SHP77 (cell line): Measurements from ENCODE around the gene MPPED1.

Experiments used
- DNase-seq, 2 experiments: peaks; one replicate each; lab custom pipeline; 2025; lab: John Stamatoyannopoulos, UW

Gene MPPED1

DNA sequence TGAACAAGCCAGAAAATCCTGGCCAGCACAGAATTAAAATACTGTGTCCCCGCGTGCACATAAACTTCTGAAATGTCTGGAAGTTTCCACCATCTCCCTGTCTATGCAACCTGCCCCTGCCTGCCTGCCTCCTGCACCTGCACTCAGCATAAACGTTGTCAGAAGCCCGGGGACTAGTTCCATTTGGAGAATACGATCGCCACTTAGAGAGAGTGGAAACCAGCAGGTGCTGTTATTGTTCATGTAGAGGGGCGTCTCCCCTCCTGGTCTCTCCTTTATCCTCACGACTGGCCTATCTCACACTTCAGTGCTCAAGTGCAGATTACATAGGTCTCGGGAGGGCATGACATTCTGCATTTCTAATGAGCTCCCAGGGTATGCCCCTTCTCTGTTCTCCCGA is 35.6 kb downstream of the MPPED1 start:
- DNase-seq, result peak; percentile 86 to 91

DNA sequence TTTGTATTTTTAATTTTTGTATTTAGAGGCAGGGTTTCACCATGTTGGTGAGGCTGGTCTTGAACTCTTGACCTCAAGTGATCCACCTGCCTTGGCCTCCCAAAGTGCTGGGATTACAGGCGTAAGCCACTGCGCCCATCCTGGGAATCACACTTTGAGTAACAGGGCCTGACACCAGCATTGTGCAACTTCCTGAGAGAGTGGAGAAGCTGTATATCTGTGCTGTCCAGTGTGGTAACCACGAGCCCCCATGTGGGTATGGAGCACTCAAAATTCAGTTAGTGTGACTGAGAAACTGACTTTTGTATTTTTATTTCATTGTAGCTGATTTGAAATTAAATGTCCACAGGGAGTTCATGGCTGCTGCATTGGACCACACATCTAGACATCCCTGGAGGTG is 36.2 kb downstream of the MPPED1 start:
- DNase-seq, result no peak

DNA sequence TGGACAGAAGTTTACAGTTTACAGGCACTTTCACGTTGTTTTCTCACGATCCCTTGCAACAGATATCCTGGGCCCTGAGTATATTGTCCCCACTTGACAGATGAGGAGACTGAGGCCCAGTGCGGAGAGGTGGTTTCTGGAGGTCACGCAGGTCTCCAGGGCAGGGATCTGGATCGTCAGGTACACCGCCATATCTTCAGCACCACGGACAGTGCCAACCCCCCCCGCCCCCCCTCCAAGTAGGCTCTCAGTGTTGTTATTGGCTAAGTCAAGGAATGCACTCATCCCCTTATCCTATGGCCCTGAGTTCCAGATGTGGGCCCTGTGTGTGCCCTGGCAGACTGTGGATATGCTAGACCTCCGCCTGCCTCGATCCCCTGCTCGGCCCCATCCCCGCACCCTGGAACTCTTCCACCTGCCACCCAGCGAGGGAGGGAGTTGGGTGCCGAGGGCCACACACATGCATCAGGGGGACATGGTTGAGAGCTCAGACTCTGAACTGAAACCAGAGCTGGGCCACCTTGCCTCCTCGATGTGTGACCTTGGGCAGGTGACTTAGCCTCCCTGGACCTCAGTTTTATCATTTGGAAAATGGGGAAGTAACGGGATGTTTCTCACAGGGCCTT is 37.5 kb downstream of the MPPED1 start:
- no peak for DNase-seq

DNA sequence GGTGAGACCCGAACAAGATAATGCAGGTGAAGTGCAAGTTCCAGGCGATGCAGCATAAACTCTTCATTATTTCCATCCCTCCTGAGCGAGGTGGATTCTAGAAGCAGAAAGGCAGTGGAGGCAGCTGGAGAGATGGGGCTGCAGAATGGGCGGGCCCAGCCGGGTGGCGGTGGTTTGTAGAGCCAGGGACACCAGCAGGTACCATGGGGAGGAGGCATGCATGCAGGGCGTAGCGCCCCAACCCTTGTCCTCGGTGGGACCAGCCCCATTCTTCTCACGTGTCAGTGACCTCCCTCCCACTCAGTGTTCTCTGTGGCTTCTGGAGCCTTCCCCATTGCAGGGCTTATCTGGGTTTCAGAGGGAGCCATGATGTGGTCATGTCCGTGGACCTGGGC is 38.0 kb downstream of the MPPED1 start:
- no peak for DNase-seq

DNA sequence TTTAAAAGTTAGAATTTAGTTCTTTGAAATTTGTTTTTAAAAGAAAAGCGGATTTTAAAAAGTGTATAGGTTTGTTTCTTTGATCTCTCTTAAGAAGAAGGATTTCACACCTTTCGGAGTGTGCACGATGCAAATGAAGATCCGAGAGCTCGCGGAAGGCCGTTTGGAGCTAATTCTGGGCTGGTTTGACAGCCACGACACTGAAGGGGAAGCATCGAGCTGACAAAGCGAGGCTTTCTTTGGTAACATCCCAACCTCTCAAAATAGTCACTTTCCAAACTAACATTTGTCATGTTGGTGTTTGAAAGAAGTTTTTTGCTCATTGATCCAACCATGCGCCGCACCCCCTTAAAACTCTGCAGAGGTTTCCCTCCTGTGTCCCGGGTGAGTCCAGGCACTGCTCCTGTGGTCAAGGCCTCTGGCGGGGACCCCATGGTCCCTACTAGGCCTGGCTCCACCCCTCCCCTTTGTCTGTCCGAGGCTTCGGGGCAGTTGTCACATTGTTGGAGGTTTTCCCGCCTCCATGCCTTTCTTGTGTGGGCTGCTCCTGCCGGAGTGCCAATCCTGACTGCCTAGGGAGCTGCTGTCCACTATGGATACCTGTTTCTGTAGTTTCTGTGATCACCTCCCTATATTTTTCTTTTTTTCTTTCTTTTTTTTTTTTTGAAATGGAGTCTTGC is 39.7 kb downstream of the MPPED1 start:
- no peak for DNase-seq

DNA sequence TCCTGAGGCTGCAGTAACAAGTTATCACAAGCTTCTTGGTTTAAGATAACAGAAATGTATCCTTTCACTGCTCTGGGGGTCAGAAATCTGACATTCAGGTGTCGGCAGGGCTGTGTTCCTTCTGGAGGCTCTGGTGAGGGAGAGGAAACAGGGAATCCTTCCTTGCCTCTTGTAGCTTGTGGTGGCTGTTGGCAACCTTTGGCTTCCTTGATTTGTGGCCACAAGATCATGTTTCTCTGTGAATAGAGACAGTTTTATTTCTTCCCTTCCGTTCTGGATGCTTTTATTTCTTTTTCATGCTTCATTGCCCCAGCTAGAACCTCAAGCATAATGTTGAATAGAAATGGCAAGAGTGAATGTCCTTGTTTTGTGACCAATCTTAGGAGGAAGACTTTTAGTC is 44.0 kb downstream of the MPPED1 start:
- DNase-seq, result no peak

DNA sequence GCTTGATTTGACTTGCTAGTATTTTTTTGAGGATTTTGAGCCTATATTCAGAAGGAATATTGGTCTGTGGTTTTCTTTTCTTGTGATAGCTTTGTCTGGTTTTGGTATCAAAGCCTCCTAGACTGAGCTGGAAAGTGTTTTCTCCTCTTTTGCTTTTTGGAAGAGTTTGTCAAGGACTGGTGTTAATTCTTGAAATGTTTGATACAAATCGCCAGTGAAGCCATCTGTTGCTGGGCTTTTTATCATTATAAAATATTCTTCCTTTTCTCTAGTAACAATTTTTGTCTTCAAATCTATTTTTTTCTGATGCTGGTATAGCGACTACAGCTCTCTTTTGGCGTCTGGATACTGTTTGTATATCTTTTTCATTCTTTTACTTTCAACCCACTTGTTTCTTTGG is 45.2 kb downstream of the MPPED1 start:
- no peak for DNase-seq

DNA sequence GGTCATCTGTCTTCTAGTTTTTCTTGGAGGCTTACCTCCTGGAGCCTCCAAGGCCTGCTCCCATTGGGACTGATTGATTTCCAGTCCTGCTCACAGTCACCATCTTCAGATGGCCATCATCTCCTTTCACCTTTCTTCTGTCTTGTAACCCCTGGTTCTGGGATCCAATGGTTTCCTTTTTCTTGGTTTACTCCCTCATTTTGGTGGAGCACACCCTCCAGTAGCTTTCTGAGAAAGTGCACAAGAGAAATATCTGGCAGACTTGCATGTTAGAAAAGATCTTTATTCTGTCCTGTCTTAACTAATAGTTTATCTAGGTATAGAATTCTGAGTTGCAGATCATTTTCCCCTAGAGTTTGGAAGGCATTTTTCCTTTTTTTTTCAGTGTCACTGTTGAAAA is 50.9 kb downstream of the MPPED1 start:
- DNase-seq, result no peak

DNA sequence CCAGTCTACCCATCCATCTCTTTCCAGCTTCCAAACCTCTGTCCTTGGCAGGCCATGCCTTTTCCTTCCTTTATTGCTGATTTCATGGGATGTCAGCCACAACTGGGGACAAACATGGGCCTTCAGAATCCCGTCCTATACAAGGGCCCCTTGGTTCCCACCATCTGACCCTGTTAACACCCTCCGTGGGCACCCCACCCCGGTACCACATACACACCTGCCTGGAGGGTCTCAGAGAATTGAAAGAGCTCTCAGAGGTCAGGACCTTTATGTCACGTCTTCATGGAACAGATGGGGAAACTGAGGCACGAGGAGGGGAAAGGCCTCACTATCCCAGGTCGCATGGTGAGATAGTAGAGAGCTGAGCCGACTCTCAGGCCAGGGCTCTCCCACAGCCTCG is 53.0 kb downstream of the MPPED1 start:
- no peak for DNase-seq

DNA sequence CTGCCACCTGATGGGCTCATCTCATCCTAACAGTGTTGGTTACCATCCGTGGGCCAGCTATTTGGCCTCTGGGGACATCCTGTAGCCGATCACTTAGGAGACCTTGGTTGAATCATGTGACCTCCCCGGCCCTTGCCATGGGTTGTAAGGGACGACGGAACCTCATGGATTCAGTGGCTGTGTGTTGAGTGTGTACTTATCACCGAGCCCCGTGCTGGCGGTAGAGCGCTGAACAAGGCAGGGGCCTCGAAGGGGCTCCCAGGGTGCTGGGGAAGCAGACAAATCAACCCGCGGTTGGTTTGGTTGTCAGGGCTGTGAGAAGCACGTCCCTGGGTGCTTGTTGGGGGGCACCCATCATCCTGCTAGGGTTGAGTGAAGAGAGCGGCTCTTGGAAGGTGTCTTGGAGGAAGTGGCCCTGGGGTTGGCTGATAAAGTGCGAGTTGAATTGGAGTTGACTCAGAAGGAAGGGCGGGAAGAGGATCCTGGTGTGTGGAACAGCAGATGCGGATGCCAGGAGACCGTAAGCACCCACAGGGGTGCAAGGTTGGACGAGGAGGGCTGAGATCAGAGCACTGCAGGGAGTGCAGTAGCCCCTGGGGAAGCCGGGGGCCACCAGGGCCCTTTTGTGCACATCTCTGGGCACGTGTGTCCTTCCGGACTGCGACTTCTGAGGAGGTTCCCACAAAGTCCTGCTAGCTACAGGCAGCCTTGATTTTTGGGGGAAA is 53.6 kb downstream of the MPPED1 start:
- no peak for DNase-seq

DNA sequence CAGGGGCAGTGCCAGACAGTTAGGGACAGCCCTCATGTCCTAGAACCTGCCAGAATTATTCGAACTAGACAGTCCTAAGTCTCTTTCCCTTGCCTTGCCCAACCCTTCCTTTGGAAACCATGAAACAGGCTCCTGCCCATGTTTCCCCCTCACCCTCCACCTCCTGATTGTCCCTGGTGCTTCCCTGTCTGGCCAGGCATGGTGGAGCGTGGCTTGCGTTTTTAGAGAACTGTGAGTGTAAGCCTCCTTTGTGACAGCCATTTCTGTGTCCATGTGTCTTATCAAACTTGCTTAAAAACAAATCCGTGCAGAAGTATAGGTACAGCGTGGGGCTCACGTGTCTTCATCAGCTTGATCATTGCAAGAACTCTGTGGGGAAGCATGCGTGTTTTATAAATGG is 54.9 kb downstream of the MPPED1 start:
- DNase-seq, result no peak

DNA sequence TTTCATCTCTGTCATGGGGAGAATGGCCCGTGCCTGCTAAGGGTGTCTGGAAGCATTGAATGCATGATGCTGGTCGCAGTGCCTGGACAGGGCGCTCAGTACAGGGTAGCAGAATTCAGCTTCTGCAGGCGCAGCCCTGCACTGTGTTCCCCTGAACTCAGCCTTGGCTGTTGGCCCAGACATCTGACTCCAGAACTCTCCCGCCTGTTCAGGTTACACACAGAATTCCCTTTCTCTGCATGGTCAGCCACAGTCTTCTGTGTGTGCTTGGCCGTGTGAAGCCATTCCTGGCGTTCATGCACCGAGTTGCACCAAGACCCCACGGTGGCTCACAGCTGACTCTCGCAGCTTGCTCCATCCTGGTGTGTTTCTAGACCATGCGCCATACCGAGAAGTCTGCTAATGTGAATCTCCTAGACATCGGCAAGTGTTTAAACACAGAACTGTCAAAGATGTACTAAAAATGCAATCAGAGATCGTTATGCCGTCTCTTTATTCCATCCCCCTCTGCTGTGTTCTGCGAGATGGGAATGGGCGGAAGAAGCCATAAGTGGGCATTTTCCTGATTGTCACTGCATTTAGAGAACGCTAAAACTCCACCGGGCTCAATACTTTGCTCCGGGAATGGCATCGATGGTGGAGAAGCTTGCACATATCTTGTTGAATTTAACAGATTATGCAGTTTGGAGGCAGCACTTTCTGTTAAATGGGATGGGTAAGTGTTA is 55.6 kb downstream of the MPPED1 start:
- DNase-seq, result no peak

DNA sequence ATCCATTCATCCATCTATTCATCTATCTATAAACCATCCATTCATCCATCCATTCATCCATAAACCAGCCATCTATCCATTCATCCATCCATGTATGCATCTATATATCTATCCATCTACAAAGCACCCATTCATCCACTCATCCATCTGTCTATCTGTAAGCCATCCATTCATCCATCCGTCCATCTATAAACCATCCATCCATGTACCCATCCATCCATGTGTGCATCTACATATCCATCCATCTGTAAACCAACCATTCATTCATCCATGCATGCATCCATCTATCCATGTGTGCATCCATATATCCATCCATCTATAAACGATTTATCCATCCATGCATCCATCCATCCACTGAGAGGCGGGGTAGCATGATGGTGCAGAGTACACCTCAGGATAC is 58.4 kb downstream of the MPPED1 start:
- no peak for DNase-seq

DNA sequence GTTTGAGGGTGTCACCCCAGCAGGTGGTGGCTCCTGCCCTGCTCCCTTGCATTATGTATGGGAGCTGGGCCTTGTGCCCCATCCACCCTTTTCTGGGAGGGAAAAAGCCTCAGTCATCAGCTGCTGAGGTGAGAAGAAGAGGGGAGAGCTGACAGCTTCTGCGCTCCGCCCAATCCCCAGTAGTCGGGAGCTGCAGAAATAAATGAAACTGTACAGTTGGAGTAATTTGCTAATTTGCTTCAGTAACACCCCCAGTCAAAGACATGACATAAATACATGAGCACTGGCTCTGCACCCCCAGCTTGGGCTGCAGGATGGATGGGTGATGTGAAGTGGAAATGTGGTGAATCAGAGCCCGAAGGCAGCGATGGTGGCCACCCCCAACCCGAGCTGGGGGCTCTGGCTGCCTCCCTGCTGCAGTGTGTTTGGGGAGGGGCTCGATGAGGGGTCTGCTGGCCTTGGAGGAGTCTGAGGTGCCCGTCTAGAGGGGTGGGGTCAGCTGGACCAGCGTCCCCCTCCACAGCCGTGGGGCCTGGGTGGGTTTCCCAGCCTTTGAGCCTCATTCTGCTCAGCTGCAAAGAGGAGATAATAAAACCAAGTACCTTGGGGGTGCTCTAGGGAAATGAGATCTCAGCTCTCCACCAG is 59.2 kb downstream of the MPPED1 start:
- no peak for DNase-seq

DNA sequence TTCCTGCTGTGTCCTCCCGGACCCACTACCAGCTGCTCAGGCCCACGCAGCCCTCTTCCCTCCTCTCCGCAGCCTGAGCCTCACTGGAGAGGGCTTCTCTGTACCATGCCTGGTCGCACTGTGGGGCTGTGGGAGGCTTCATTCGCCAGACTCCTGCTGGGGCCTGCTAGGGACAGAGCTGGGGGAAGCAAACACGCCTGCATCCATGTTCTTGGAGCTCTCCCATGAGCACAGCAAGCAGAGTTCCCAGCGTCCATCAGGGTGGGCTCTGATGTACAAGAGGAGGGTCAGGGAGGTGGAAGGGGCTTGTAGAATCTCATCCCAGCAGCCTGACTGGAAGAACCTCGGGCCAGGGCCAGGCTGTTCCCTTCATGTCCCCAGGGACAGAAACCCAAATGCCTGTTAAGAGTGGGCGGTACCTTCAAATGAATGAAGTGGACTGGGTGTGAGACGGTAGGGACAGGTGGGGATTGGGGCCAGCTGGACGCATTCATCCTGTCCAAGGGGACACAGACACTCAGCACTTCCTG is 59.9 kb downstream of the MPPED1 start:
- DNase-seq, result no peak

DNA sequence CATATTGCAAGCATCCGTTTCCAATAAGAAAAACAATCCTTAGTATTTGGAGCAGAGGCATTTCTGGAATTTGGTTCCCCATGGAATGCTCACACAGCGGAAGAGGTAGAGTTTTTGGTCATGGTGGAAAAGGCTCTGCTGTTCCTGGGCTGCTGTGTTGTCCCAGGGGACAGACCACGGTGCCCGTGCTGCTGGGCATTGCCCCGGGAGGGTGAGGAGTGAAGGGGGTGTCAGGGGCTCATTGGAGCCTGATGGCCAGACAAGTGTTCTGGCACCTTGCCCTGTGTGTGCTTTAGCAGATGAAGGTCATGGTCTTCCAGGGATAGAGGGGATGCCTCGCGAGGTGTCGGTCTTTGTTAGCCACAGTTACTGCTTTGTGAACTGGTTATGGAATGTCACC is 61.2 kb downstream of the MPPED1 start:
- no peak for DNase-seq

DNA sequence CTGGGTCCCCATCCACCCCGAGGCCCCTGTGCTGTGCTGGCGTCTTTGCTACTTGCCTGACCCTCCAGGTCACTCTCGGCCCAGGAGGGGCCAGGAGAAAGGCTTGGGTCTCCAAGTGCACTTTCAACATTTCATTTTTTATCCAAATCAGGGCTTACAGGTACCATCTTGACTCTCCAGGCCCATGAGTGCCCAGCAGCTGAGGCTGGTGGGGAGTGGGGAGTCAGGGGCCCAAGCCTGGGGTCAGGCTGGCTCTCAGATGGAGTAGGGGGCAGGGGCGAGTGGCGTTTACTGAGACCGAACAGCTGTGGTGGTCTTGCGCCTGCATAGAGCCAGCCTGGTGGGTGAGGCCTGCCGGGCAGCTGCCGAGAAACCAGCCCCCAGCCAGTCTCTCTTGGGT is 61.6 kb downstream of the MPPED1 start:
- no peak for DNase-seq

DNA sequence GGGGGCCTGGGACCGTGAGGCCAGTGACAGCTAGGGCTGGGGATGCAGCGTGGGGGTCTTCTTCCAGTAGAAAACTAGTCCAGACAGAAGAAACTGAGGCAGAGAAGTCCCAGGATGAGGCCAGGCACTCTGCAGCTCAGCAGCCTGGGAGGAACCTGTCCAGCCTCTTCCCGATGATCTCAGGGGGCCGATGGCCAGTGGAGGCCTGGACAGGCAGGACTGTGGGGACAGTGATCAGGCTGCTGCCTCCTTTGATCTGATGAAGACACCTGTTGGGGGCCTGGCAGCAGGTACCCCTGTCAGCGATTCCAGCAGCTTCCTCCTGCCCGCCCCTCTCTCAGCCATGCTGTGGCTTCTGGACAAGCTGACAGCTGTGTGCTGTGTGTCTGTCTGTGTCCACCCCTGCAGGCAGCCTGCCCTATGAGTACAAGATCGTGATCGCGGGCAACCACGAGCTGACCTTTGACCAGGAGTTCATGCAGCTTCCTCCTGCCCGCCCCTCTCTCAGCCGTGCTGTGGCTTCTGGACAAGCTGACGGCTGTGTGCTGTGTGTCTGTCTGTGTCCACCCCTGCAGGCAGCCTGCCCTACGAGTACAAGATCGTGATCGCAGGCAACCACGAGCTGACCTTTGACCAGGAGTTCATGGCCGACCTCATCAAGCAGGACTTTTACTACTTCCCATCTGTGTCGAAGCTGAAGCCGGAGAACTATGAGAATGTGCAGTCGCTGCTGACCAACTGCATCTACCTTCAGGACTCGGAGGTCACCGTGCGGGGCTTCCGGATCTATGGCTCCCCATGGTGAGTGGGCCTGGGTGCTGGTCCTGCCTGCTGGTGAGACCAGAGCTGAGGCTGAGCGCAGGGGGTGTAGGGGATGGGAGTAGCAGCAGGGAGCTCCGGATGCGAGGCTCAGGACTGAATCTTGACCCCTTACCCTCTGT is 62.6 kb downstream of the MPPED1 start:
- DNase-seq, result no peak

DNA sequence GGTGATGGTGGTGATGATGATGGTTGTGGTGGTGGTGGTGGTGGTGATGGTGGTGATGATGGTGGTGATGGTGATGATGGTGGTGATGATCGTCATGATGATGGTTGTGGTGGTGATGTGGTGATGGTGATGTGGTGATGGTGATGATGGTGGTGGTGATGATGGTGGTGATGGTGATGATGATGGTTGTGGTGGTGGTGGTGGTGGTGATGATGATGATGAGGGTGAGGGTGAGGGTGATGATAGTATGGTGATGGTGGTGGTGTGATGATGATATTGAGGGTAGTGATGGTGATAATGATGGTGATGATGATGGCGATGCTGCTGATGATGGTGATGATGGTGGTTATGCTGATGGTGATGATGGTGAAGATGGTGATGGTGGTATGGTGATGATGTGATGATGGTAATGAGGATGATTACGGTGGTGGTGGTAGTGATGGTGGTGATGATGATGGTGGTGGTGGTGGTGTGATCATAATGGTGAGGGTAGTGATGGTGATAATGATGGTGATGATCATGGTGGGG is 63.8 kb downstream of the MPPED1 start:
- no peak for DNase-seq

DNA sequence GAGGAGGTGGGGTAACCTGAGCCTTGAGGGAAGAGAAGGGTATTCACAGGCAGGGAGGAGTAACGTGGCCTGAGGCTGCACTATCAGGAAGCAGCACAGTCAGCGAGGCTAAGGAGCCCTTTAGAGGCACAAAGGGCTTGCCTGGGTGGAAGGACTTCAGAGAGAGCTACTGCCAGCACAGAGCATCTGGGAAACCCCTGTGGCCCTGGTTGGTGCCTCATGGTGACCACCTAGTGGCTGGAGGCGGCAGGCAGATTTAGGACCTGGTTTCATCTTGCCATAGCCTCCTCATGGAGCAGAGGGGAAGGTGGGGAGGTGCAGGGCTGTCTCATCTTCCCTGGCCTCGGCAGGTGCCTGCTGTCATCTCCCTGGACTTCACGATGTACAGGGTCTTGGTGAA is 64.5 kb downstream of the MPPED1 start:
- DNase-seq, result peak; percentile 19 to 34
